AG08395 (cell line): ENCODE data around the gene PLEKHG7.

Experiments used
- DNase-seq: peaks from one replicate; pipeline ENCODE4 v3.0.0; 2012; ENCODE audit warnings: mixed read lengths, low spot score

Gene PLEKHG7

GRCh38 chr12:92803903-92804302, 101.1 kb downstream of the PLEKHG7 start:
- DNase-seq = no peak

- DNase-seq = no peak
Measured at GRCh38 chr12:92810370-92810769, 107.6 kb downstream of the PLEKHG7 start.

- no peak for DNase-seq
Measured at GRCh38 chr12:92814584-92814983, 111.8 kb downstream of the PLEKHG7 start.

- DNase-seq = no peak
Measured at GRCh38 chr12:92821142-92821541, 118.4 kb downstream of the PLEKHG7 start.
